H1 (cell line): Measurements from ENCODE around the gene QSOX1. TPM values are rescaled to one million over a fixed set of nuclear protein-coding genes. Genes with fewer than 3 reads are reported as not detected.
A peak's percentile ranks its signal among the peaks of the same experiment; 100 is the strongest.

ENCODE experiments used
- EP300 ChIP-seq, 2 experiments: IDR thresholded peaks; 1 replicate in 1 of 2; 2 replicates in 1 of 2; pipeline ENCODE4 v1.6.1; 2011 to 2012; ENCODE audit warnings: low read depth in 2 of 2, low read length in 2 of 2, mild to moderate bottlenecking in 2 of 2, borderline replicate concordance in 1 of 2, inconsistent platforms in 1 of 2, moderate library complexity in 1 of 2
- JUND ChIP-seq: IDR thresholded peaks from 2 replicates; pipeline ENCODE4 v1.6.1; 2011; ENCODE audit warnings: mild to moderate bottlenecking, improper control_type of control experiment, low read length
- KDM4A ChIP-seq: IDR thresholded peaks from one replicate; pipeline ENCODE4 v1.7.1; 2012; ENCODE audit warnings: low read depth, mild to moderate bottlenecking, moderate library complexity, low read length, inconsistent platforms; ENCODE audit not compliant: severe bottlenecking
- POLR2A ChIP-seq, 2 experiments: IDR thresholded peaks; 1 replicate in 1 of 2; 2 replicates in 1 of 2; pipeline ENCODE4 v1.6.1; 2011; ENCODE audit warnings: low read depth in 2 of 2, low read length in 2 of 2, mild to moderate bottlenecking in 2 of 2; ENCODE audit errors: control extremely low read depth in 1 of 2
- RAD21 ChIP-seq, 2 experiments: IDR thresholded peaks in 1 of 2; conservative IDR thresholded peaks in 1 of 2; 2 replicates each; pipeline ENCODE4 v1.6.1; 2011; ENCODE audit warnings: low read depth in 2 of 2, low read length in 2 of 2, improper control_type of control experiment in 1 of 2, inconsistent platforms in 1 of 2, mild to moderate bottlenecking in 1 of 2, moderate library complexity in 1 of 2
- SP4 ChIP-seq: IDR thresholded peaks from 2 replicates; pipeline ENCODE4 v1.6.1; 2012; ENCODE audit warnings: low read length, inconsistent platforms
- SUZ12 ChIP-seq: fragments of 200-600 bp; sonication (generic); IDR thresholded peaks from 2 replicates; pipeline ENCODE4 v1.6.1; 2012; ENCODE audit warnings: mild to moderate bottlenecking, inconsistent platforms, low read length, moderate library complexity, mixed read lengths
- ZNF274 ChIP-seq: IDR thresholded peaks from 2 replicates; pipeline ENCODE4 v1.7.0; 2012; ENCODE audit warnings: low read length, borderline replicate concordance; ENCODE audit errors: extremely low read depth
- polyA plus RNA-seq, 7 experiments: library from polyadenylated mRNA; depleted of rRNA in 3 of 7; stranded (reverse) in 5 of 7; unstranded in 2 of 7; fragments of >200 nt in 5 of 7; fragments of 200-250 nt in 2 of 7; gene quantifications; 1 replicate in 5 of 7; 2 replicates in 1 of 7; 4 replicates in 1 of 7; pipeline versions ENCODE4 v1.2.1 to v1.2.3, GENCODE V29; 2011 to 2013; ENCODE audit warnings: missing spikeins in 2 of 7, mixed read lengths in 2 of 7
- total RNA-seq: library from RNA; stranded (reverse); fragmentation: NEBNext Ultra II Directional; extraction: Animal tissue kit (Norgen Biotek cat#: 25700); gene quantifications from 2 replicates; pipeline ENCODE4 v1.2.1, GENCODE V29; 2021
- TF ChIP-seq, protein P1 (sequence below): fragments of 300-600 bp; sonication (generic); IDR thresholded peaks from 2 replicates; pipeline ENCODE4 v1.7.1; 2012; ENCODE audit warnings: low read length, moderate library complexity, mild to moderate bottlenecking, inconsistent platforms; ENCODE audit not compliant: insufficient replicate concordance

The QSOX1 gene
- total and polyA plus RNA-seq, 2 of the 8 experiments (the other 6 are each of a cell fraction or from before 2014, with no cell fraction given): 97.7 to 123 TPM

DNA sequence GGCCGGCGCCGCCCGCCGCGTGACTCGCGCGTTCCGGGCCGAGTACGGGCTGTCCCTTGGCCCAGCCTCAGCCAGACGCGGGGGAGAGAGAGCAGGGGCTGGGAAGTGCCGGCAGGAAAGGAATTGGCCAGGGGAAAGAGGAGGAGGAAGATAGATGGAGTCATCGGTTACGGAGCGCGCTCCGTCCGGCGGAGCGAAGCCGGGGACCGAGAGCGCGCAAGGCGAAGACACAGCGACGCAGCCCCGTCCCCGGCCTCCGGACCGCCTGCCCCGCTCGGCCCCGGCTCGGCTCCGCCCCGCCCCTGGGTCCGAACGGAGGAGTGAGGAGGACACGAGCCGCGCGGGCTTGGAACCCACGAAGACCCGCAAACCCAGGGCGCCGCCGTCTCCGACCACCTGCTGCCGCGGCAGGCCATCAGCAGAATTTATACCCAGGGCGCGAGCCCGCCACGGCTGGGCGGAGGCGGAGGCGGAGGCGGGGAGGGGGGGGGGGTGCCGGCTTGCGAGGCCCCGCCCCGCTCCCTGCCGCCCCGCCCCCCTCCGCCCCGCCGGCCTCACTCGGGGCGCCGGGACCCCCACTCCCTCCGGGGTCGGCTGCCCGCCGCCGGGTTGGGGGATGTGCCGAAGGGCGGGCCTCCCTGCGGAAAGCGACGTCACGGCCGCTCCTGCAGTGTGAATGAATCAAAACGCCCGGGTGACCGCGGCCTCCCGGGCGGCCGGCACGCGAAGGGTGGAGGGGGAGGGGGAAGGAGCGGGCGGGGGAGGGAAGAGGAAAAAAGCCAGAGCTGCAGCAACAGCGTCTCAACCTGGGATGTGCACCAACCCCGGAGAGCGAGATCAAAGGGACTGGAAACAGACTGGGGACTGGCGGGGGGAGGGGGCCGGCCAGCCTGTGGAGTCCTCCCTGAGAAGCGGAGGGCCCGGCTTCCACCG, 75.1 kb downstream of the QSOX1 start, which contains the start of gene LHX4 (continued):
- TF ChIP-seq EP300 (IDR thresholded peaks at IDR 0.05; ENCODE audit: borderline replicate concordance in 1 of 2, low read depth in 2 of 2, low read length in 2 of 2) (no peak), SUZ12 (peak; percentile 62; the same call in 1 of the 2 replicates), KDM4A (peak; percentile 97), SP4 (no peak), POLR2A (IDR thresholded peaks at IDR 0.05; ENCODE audit: control extremely low read depth in 1 of 2, low read depth in 2 of 2, low read length in 2 of 2) (no peak), JUND (no peak), RAD21 (IDR thresholded peaks at IDR 0.05 in 1 of 2, conservative IDR thresholded peaks at IDR 0.05 in 1 of 2; ENCODE audit: low read depth in 2 of 2, low read length in 2 of 2) (no peak), ZNF274 (no peak)
- TF ChIP-seq, protein P1, sequence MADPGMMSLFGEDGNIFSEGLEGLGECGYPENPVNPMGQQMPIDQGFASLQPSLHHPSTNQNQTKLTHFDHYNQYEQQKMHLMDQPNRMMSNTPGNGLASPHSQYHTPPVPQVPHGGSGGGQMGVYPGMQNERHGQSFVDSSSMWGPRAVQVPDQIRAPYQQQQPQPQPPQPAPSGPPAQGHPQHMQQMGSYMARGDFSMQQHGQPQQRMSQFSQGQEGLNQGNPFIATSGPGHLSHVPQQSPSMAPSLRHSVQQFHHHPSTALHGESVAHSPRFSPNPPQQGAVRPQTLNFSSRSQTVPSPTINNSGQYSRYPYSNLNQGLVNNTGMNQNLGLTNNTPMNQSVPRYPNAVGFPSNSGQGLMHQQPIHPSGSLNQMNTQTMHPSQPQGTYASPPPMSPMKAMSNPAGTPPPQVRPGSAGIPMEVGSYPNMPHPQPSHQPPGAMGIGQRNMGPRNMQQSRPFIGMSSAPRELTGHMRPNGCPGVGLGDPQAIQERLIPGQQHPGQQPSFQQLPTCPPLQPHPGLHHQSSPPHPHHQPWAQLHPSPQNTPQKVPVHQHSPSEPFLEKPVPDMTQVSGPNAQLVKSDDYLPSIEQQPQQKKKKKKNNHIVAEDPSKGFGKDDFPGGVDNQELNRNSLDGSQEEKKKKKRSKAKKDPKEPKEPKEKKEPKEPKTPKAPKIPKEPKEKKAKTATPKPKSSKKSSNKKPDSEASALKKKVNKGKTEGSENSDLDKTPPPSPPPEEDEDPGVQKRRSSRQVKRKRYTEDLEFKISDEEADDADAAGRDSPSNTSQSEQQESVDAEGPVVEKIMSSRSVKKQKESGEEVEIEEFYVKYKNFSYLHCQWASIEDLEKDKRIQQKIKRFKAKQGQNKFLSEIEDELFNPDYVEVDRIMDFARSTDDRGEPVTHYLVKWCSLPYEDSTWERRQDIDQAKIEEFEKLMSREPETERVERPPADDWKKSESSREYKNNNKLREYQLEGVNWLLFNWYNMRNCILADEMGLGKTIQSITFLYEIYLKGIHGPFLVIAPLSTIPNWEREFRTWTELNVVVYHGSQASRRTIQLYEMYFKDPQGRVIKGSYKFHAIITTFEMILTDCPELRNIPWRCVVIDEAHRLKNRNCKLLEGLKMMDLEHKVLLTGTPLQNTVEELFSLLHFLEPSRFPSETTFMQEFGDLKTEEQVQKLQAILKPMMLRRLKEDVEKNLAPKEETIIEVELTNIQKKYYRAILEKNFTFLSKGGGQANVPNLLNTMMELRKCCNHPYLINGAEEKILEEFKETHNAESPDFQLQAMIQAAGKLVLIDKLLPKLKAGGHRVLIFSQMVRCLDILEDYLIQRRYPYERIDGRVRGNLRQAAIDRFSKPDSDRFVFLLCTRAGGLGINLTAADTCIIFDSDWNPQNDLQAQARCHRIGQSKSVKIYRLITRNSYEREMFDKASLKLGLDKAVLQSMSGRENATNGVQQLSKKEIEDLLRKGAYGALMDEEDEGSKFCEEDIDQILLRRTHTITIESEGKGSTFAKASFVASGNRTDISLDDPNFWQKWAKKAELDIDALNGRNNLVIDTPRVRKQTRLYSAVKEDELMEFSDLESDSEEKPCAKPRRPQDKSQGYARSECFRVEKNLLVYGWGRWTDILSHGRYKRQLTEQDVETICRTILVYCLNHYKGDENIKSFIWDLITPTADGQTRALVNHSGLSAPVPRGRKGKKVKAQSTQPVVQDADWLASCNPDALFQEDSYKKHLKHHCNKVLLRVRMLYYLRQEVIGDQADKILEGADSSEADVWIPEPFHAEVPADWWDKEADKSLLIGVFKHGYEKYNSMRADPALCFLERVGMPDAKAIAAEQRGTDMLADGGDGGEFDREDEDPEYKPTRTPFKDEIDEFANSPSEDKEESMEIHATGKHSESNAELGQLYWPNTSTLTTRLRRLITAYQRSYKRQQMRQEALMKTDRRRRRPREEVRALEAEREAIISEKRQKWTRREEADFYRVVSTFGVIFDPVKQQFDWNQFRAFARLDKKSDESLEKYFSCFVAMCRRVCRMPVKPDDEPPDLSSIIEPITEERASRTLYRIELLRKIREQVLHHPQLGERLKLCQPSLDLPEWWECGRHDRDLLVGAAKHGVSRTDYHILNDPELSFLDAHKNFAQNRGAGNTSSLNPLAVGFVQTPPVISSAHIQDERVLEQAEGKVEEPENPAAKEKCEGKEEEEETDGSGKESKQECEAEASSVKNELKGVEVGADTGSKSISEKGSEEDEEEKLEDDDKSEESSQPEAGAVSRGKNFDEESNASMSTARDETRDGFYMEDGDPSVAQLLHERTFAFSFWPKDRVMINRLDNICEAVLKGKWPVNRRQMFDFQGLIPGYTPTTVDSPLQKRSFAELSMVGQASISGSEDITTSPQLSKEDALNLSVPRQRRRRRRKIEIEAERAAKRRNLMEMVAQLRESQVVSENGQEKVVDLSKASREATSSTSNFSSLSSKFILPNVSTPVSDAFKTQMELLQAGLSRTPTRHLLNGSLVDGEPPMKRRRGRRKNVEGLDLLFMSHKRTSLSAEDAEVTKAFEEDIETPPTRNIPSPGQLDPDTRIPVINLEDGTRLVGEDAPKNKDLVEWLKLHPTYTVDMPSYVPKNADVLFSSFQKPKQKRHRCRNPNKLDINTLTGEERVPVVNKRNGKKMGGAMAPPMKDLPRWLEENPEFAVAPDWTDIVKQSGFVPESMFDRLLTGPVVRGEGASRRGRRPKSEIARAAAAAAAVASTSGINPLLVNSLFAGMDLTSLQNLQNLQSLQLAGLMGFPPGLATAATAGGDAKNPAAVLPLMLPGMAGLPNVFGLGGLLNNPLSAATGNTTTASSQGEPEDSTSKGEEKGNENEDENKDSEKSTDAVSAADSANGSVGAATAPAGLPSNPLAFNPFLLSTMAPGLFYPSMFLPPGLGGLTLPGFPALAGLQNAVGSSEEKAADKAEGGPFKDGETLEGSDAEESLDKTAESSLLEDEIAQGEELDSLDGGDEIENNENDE: no peak
